GM12872 (cell line): ENCODE measurements around the gene TRPC3.

Source experiments
- TF ChIP-seq, protein P1 (sequence below): IDR thresholded peaks from 3 replicates; pipeline ENCODE4 v1.5.1; 2011; ENCODE audit warnings: low read depth, mild to moderate bottlenecking, low read length, moderate library complexity; ENCODE audit not compliant: insufficient read depth

TRPC3 gene

DNA sequence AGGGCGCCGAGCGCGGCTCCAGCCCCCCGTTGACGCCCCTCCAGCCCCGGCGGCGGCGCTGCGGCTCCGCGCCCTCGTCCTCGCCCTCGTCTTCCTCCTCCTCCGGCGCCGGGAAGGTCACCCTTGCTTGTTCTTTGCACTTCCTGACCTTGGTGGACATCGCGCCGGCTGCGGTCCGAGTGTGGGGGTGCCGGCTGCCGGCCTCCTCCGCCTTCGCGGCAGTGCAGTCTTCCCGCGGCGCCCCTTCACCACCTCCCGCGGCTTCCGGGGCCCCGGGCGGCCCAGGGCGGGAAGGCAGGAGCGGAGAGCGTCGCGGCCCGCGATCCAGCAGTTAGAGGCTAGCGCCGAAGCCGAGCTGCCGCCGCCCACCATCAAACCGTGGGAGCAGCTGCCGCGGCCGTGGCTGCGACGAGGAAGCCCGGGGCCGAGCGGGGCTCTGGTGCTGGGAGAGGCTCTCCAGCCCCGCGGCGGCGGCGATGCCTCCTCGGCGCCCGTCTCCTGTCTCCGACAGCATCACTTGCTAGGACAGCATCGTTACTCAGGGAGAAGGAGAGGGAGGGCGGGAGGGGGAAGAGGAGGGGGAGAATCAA is at the start of gene TRPC3:
TSS of gene TRPC3 (minus strand) at position 540 of the 590 bp plus-strand sequence. CDS start at position 160, 380 bp downstream.
- TF ChIP-seq, protein P1, sequence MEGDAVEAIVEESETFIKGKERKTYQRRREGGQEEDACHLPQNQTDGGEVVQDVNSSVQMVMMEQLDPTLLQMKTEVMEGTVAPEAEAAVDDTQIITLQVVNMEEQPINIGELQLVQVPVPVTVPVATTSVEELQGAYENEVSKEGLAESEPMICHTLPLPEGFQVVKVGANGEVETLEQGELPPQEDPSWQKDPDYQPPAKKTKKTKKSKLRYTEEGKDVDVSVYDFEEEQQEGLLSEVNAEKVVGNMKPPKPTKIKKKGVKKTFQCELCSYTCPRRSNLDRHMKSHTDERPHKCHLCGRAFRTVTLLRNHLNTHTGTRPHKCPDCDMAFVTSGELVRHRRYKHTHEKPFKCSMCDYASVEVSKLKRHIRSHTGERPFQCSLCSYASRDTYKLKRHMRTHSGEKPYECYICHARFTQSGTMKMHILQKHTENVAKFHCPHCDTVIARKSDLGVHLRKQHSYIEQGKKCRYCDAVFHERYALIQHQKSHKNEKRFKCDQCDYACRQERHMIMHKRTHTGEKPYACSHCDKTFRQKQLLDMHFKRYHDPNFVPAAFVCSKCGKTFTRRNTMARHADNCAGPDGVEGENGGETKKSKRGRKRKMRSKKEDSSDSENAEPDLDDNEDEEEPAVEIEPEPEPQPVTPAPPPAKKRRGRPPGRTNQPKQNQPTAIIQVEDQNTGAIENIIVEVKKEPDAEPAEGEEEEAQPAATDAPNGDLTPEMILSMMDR, result no peak

DNA sequence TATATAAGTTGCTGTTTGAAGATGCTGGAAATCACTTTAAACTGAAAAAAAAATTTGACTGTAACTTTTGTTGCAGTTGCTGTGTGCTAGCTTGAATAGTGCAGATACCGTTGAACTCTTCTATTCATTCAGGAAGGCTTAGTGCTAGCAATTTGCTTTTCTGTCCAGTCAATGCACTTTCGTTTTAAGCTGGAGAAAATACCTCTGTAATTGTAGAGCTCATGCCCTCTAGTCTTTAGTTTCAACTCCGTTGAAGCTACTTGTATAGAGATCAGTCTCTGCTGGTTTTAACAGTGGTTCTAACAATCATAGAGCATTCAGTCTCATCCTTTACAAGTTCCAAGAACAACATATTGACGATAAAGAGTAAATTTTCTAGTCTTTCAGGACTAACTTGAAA is 49.0 kb upstream of the TRPC3 start:
- TF ChIP-seq, protein P1, result no peak

DNA sequence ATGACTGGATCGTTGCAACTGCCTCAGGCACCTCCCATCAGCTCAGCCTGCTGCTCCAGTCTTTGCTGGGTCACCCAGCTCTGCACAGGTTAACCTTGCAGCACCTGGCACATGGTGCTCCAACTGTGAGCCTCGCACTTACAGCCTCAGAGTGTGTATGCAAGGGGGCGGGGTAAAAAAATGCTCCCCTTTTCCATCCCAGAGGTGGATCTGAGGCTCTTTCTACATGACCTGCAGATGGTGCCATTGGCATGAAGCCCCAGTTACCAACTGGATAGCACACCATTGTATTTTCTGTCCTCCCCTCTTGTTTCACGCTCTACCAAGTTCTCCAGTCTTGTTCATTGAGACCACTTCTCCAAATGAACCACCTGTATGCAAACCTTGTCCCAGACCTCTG is 46.2 kb upstream of the TRPC3 start:
- TF ChIP-seq, protein P1, result no peak

DNA sequence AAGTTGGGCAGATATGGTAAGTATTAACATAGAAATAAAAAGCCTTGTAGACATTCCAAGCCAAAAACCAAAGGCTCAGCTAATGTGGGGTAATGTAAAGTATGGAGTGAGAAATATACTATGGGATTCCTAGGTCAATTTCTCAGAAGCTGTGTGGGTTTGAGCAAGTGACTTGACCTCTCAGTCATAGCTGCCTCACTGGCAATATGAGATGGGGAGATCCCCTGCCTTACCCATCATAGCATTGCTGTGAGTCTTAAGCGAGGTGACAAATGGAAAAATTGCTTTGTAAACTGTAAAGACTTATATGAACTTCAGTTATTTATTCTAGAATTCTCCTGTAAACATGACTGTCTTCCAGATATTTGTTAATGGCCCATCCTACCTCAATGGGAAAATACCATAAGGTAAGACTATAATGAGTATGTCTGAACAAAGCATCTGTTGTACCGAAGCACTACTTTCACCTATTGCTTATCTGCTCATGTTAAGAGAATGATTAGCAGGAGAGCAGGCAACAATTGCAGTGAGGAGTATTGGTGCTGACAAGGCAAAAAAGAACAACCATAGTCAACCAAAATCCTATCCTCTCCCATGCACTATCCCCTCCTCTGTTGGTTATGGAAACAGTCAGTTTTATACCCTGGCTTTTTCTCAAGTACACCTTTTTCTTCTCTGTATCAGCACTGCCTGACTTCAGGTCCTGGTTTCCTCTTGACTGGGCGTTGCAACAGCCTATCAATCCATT is 44.1 kb upstream of the TRPC3 start:
- TF ChIP-seq, protein P1, result no peak

DNA sequence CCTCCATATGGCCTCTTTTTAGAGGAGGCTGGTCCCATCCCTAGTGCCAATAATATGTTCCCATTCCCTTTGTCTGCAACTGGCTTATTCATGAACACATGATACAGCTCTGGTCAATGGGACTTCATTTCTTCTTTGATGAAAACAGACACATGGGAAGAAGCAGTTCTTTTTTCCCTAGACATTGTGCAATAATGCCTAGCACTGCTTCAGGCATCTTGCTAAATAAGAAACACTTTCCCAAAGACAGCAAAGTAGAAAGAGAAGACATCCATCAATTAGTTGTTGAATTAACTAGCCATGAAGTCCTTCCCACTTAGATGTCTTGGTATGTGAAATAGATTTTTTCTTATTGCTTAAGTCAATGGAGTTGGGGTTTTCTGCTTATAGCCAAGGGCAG is 40.1 kb upstream of the TRPC3 start:
- TF ChIP-seq, protein P1, result no peak

DNA sequence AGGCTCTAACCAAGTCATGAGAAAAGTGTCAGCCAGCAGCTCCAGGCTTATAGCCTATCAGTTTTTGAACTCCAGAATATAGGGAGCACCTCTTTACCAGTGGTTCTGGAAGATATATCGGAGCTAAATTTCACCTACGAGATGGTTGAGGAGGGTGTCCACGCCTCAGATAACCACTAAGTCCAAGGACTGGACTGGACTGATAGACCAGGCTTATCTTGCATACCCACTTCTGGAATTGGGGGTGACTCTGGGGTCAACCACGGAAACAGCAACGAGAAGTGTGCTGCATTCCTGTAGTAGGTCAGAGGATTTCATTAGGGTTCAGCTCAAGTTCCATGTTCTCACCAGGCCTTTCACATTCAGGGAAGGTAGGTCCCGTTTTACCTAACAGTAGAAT is 38.6 kb upstream of the TRPC3 start:
- TF ChIP-seq, protein P1, result no peak

DNA sequence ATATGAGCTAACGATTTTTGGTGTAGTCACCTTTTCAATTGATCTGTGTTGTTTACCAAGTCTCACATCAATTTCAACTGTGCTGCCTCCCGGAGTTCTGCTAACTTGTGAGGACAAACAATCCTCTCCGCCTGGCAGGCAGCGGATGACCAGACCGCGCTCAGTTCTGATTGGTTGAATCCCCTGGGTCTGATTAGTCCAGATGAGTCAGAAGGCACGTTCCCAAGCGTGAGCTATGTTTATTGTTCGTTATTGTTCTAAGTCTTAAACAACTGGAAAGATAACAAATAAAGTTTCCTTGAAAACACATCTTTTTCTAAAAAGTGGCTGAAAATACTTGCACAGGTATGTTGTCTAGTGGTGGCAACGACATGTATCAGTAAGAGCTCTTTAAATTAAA is 37.9 kb upstream of the TRPC3 start:
- TF ChIP-seq, protein P1, result no peak
